GM04504 (cell line): ENCODE data around the gene HAPLN2.
"Not testable (repeated sequence)": the region's sequence is repeated elsewhere in the genome, so short reads cannot be mapped to it uniquely, and the experiment has no call there.

Source experiments
- DNase-seq: peaks from one replicate; pipeline ENCODE4 v3.0.0-alpha.2; 2012; ENCODE audit warnings: low read depth

The HAPLN2 gene

DNA sequence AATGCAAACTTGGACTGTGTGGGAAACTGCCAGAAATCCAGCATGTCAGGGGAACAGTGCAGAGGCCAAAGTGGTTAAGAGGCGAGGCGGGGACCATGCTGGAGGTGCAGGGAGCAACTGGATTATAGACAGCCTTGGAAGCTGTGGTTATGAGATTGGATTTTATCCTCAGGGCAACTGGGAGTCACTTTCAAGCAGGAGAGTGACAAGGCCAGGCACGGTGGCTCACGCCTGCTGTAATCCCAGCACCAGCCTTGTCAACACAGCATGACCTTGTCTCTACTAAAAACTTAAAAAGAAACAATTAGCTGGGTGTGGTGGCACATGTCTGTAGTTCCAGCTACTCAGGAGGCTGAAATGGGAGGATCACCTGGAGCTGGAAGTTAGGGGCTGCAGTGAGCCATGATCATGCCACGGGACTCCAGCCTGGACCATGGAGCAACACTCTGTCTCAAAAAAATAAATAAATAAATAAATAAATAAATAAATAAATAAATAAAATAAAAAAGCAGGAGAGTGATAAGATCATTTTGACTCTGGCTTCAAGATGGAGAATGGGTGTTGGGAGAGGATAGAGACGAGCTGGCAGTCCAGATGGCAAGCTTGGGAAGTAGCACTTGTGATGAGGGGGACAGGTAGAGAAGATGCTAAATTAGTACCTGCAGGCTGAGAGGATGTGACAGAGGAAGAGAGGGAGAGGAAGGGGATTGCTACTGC lies 3.5 kb downstream of the HAPLN2 start:
- DNase-seq, result no peak

DNA sequence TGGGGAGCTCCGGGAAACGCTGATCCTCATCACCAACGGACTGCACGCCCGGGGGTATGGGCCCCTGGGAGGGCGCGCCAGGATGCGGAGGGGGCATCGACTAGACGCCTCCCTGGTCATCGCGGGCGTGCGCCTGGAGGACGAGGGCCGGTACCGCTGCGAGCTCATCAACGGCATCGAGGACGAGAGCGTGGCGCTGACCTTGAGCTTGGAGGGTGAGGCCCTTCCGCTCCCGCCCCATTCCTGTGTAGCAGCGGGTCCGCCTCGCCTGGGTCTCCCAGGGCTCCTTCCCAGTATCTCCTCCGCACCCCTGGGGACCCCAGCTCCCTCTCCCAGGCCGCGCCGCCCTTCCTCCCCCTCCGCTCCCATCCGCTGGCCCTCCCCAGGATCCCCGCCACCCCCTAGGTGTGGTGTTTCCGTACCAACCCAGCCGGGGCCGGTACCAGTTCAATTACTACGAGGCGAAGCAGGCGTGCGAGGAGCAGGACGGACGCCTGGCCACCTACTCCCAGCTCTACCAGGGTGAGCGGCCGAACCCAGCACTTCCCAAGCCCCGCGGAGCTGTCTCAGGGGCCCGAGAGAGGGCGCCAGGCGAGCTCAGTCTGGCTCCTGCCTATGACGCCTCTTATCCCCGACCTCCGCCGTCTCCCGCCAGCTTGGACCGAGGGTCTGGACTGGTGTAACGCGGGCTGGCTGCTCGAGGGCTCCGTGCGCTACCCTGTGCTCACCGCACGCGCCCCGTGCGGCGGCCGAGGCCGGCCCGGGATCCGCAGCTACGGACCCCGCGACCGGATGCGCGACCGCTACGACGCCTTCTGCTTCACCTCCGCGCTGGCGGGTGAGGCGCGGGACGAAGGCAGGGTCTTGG lies 5.0 kb downstream of the HAPLN2 start:
- DNase-seq, result no peak

DNA sequence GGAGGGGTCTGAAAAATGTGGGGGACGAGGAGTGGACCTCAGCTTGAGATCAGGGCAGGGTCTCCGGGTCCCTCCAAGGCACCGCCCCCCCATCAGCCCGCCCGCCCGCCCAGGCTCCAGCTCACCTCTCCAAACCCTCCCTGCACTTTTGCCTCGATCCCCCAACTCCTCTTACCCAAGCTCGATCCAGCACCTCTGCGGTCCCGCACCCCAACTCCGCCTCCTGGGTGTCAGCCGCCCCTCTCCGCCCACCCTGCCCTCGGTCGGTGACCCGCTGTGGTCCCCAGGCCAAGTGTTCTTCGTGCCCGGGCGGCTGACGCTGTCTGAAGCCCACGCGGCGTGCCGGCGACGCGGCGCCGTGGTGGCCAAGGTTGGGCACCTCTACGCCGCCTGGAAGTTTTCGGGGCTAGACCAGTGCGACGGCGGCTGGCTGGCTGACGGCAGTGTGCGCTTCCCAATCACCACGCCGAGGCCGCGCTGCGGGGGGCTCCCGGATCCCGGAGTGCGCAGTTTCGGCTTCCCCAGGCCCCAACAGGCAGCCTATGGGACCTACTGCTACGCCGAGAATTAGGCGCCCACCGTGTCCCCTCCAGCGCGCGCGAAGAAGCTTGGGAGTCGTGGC lies 5.7 kb downstream of the HAPLN2 start:
- no peak for DNase-seq

GRCh38 chr1:156625436-156626078 lies 6.3 kb downstream of the HAPLN2 start:
- DNase-seq, result no peak

DNA sequence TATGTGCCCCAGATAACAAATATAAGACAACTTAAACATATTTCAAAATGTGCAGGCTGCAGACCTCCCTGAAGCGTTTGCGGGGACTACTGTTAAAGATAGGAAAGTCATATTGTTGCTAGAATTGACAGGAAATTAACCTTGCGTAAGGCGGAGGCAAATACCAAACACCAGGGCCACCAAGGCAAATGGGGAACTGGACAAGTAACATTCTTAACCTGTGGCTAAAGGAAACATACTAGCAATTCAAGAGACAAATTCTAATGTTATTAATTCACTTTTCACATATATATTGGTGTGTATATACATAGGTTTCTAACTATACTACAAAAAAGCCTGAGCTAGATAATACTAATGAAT lies 6.8 kb downstream of the HAPLN2 start:
- no peak for DNase-seq

DNA sequence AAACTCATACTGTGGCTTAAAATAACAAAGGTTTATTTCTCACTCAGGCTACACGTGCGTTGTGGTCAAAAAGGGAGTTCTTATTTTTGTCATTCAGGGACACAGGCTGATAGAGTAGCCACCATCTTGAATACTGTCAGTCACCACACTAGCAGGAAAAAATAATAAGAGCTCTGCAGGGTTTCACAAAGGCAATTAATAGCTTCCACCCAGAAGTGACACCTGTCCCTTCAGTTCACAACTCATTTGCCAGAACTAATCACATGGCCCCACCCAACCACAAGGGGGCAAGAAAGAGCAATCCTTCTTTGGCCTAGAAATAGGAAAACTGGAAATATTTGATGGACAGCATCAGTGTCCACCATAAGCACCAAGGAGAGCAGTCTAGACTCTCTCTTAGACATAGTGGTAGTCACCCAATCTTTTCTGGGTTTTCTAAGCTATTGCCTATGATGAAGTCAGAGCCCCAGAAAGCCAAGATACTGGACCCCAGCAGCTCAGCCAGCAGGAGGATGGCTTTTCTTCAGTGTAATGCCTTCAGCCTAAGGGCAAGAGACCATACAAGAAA lies 8.2 kb downstream of the HAPLN2 start:
- DNase-seq, result no peak

GRCh38 chr1:156629823-156630449 lies 10.7 kb downstream of the HAPLN2 start:
- DNase-seq, result no peak

- not testable (repeated sequence) for DNase-seq
These were observed 11.9 kb downstream of the HAPLN2 start for GRCh38 chr1:156631152-156631551.

- no peak for DNase-seq
These were observed 13.1 kb downstream of the HAPLN2 start for GRCh38 chr1:156632355-156632754.

- DNase-seq, result no peak
These were observed 19.2 kb downstream of the HAPLN2 start for GRCh38 chr1:156638189-156638985.

GRCh38 chr1:156639601-156640101 lies 20.4 kb downstream of the HAPLN2 start:
- DNase-seq, result no peak

DNA sequence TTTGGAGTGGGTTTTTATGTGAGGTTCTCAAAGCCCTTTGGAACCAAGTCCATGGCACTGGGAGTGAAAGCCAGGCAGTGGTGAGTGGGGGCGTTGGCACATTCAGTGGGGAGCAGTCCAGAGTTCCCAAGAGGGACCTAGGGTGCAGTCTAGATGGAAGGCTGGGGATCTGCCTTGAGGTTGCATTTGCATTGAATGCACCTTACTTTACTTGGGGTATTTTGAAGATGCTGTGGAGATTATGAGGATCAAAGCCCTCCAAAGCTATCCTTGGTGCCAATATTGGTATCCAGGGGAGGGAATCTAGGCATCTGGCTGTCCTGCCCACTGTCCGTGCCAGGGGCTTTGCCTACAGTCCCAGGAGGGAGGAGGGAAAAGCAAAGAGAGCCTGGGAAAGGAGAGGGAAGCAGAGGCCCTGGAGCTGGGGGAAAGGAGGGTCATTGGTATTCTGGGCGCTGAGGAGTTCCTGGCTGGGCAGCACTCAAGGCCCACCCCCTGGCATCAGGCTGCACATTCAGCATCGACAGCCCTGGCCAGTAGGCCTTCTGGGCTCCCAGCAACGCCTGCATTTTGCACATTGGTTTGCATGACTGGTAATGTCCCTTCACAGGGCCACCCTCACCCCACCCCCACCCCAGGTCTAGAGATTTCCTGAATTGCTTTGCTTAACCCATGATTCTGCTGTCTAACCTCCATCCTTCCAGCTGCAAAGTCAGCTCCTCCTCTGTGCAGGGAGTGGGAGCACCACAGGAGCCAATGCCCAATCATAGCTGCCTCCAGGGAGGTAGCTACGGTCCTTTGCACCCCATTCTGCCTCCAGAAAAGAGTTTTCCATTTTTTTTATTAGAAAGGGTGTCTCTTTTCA lies 21.9 kb downstream of the HAPLN2 start:
- no peak for DNase-seq

DNA sequence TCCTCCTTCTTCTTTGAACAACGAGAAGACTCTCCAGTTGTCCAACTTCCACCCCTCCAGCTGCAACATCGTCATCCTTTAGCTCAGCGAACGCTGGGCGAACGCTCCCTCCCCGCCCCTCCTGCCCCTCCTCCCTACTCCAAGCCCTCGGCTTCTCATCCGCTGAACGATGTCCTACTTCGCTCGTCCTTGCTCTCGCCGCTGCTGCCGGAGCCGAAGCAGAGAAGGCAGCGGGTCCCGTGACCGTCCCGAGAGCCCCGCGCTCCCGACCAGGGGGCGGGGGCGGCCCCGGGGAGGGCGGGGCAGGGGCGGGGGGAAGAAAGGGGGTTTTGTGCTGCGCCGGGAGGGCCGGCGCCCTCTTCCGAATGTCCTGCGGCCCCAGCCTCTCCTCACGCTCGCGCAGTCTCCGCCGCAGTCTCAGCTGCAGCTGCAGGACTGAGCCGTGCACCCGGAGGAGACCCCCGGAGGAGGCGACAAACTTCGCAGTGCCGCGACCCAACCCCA lies 22.6 kb downstream of the HAPLN2 start, which contains the start of gene BCAN:
TSS of gene BCAN (plus strand) at position 357 of the 504 bp plus-strand sequence. CDS start 3,938 bp downstream, outside the sequence.
- DNase-seq, result no peak

DNA sequence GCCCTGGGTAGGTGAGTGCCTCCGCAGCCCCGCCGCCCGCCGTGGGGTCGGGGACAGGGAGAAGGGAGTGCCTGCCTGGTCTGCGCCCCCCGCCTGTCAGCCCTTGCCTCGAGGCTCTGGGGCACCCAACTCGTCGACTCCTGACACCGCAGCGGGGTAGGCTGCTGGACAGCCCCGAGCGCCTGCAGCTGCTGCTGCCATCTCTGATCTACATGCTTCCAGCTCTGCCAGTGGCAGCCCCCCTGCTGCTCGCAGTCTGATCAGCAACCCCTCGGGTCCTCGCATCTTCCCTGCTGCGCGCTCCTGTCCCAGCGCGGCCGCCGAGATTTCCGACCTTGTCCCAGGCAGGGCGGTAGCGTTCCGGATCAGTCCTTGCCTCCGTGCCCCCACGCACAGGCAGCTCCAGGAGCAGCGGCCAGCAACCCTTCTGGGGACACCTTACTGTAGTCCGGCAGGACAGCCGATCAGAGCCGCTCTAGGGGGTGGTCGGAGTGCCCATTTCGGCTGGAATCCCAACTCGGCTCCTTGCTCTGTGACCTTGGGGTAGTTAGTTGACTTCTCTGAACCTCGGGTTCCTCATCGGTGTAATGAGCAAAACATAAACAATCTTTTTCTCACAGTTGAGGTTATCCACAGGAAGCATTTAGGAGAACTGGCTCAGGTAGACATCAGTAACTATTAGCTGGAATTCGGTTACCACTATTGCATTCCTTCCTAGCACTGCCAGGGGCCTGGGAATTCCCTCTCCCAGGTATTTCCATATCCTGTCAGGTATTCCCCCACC lies 23.2 kb downstream of the HAPLN2 start:
- no peak for DNase-seq

DNA sequence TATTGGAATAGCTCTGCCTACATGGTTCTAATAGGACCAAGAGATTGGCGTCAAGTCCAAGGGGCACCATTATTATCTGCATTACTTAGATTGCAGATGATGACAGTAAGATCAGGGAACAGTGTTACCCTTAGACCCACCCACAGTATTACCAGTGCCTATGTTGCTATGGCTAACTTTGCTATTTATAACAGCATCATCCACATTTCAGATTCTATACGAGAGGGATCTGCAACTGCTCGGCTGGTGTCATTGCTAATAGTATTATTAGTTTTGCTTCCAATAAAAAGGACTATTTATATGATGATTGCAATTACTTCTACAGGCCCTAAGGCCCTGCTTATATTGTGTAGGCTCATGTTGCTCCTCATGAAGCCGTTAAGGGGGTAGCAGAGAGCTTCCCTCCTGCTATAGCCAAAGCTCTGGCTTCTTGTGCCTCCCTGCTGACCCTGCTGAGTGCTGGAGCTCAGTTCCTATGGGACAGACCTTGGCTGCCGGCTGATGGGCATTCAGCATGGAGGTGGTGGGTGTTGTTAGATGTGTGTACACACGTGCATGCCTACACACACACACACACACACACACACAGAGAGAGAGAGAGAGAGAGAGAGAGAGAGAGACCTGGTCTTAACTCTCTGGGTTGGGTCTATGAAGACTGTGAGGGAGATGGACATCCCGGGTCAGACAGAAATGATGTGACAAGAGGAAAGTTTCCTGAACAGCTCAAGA lies 24.0 kb downstream of the HAPLN2 start:
- DNase-seq, result no peak

GRCh38 chr1:156643778-156644092 lies 24.5 kb downstream of the HAPLN2 start:
- no peak for DNase-seq

DNA sequence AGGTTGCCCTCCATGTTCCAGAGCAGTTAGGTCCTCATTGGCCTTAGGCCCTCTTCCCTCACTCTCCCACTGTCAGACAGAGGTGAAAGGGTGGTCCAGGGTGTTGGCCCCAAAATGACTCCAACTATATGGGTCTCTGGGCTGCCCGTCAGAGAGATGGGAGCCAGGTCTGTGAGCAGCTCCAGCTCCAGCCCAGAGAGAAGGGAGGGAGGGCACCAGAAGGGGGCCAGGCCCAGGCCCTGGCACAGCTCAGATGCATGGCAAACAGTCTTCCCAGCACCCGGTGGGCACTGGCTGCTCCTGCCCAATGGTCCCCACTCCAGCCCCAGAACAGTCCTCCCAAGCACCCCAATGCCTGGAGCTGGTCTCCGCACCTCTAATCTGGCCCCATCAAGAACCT lies 24.9 kb downstream of the HAPLN2 start:
- DNase-seq, result no peak

- DNase-seq, result no peak
These were observed 25.4 kb downstream of the HAPLN2 start for GRCh38 chr1:156644640-156645039.
